Keratinocyte (primary cell): ENCODE measurements around the gene C9orf153. TPM values are rescaled to one million over a fixed set of nuclear protein-coding genes. Genes with fewer than 3 reads are reported as not detected.

Experiments used
- DNase-seq: peaks from one replicate; pipeline ENCODE4 v3.0.0-alpha.2; 2011; ENCODE audit warnings: low read depth, missing footprints, low spot score
- FAIRE-seq: peaks from 2 replicates; lab custom pipeline; 2011; peaks lifted over from hg19 to GRCh38; lab: Jason Lieb, UNC
- H2AFZ ChIP-seq: 2 replicates; pipeline ENCODE4 v1.6.0; 2012; ENCODE audit warnings: low read length, control low read depth, inconsistent platforms; ENCODE audit not compliant: control insufficient read depth
- H3K27ac ChIP-seq: 2 replicates; pipeline ENCODE4 v1.5.1; 2011; ENCODE audit warnings: low read length; ENCODE audit not compliant: control insufficient read depth, insufficient read depth
- H3K27me3 ChIP-seq: 3 replicates; pipeline ENCODE4 v1.6.0; 2011; ENCODE audit warnings: low read length; ENCODE audit not compliant: control insufficient read depth, insufficient read depth; ENCODE audit errors: extremely low read depth
- H3K36me3 ChIP-seq, 2 experiments: 2 replicates in 1 of 2; 3 replicates in 1 of 2; pipeline ENCODE4 v1.5.1; 2011; ENCODE audit warnings: low read length in 2 of 2, mild to moderate bottlenecking in 1 of 2; ENCODE audit not compliant: control insufficient read depth in 2 of 2, insufficient read depth in 2 of 2; ENCODE audit errors: extremely low read depth in 1 of 2
- H3K4me1 ChIP-seq: 3 replicates; pipeline ENCODE4 v1.5.1; 2011; ENCODE audit warnings: low read length; ENCODE audit not compliant: control insufficient read depth, insufficient read depth; ENCODE audit errors: extremely low read depth
- H3K4me2 ChIP-seq: 3 replicates; pipeline ENCODE4 v1.6.0; 2011; ENCODE audit warnings: low read depth, low read length; ENCODE audit not compliant: control insufficient read depth, insufficient read depth; ENCODE audit errors: extremely low read depth
- H3K4me3 ChIP-seq, 3 experiments: fragments of 200-600 bp in 1 of 3; sonication (generic) in 1 of 3; 2 replicates in 2 of 3; 3 replicates in 1 of 3; pipeline ENCODE4 v1.5.1; 2011 to 2016; ENCODE audit warnings: low read length in 3 of 3, mild to moderate bottlenecking in 3 of 3, control low read depth in 2 of 3, inconsistent platforms in 1 of 3, low read depth in 1 of 3, mixed read lengths in 1 of 3, mixed run types in 1 of 3, moderate library complexity in 1 of 3; ENCODE audit not compliant: control insufficient read depth in 2 of 3, insufficient read depth in 2 of 3; ENCODE audit errors: extremely low read depth in 1 of 3
- H3K79me2 ChIP-seq: 2 replicates; pipeline ENCODE4 v1.6.0; 2012; ENCODE audit warnings: low read length; ENCODE audit not compliant: control insufficient read depth, insufficient read depth
- H3K9ac ChIP-seq: 3 replicates; pipeline ENCODE4 v1.6.0; 2011; ENCODE audit warnings: low read length; ENCODE audit not compliant: control insufficient read depth, insufficient read depth; ENCODE audit errors: extremely low read depth
- H3K9me1 ChIP-seq: 3 replicates; pipeline ENCODE4 v1.6.0; 2011; ENCODE audit warnings: low read length; ENCODE audit not compliant: control insufficient read depth, insufficient read depth; ENCODE audit errors: extremely low read depth
- H3K9me3 ChIP-seq: 2 replicates; pipeline ENCODE4 v1.5.1; 2012; ENCODE audit warnings: low read depth, low read length; ENCODE audit not compliant: control insufficient read depth
- H4K20me1 ChIP-seq: 3 replicates; pipeline ENCODE4 v1.6.0; 2011; ENCODE audit warnings: low read length; ENCODE audit not compliant: control insufficient read depth, insufficient read depth; ENCODE audit errors: extremely low read depth
- CTCF ChIP-seq, 3 experiments: IDR thresholded peaks in 1 of 3; conservative IDR thresholded peaks in 1 of 3; optimal IDR thresholded peaks in 1 of 3; 2 replicates in 2 of 3; 3 replicates in 1 of 3; pipeline versions ENCODE3 to v1.5.1; 2011; ENCODE audit warnings: low read length in 3 of 3, mild to moderate bottlenecking in 3 of 3, moderate library complexity in 2 of 3, control low read depth in 1 of 3, inconsistent platforms in 1 of 3; ENCODE audit not compliant: insufficient read depth in 2 of 3; ENCODE audit errors: extremely low read depth in 1 of 3
- EZH2 ChIP-seq: IDR thresholded peaks from one replicate; pipeline ENCODE4 v1.6.1; 2012; ENCODE audit warnings: inconsistent platforms, mild to moderate bottlenecking, low read length, moderate library complexity
- dilution Hi-C: fragments of 300-500 bp; cut with MboI; formaldehyde crosslinking; loops from one replicate; pipeline ENCODE4 v1.7.0; 2020; ENCODE audit warnings: low sequenced_read_pairs; ENCODE audit not compliant: extremely low pct_ligation_motif_present
- polyA plus RNA-seq, 5 experiments: library from polyadenylated mRNA; depleted of rRNA in 3 of 5; stranded (reverse) in 3 of 5; stranded (forward) in 1 of 5; unstranded in 1 of 5; fragments of >200 nt; gene quantifications; 1 replicate in 1 of 5; 2 replicates in 3 of 5; 3 replicates in 1 of 5; pipeline versions ENCODE4 v1.2.1 to v1.2.3, GENCODE V29; 2011 to 2012; ENCODE audit warnings: missing spikeins in 2 of 5, low read depth in 1 of 5, low replicate concordance in 1 of 5

Gene C9orf153
- polyA plus RNA-seq, 1 donor (not counting 4 experiments of a cell fraction or from before 2014, with no cell fraction given), result not detected

- dilution Hi-C loops, result no loop called here
- no peaks in the 10 kb centered on the region for H3K79me2 ChIP-seq
- H3K4me1 ChIP-seq, result no peaks in the 10 kb centered on the region
- no peaks in the 10 kb centered on the region for H4K20me1 ChIP-seq
- no peaks in the 10 kb centered on the region for H3K36me3 ChIP-seq
- no peak for TF ChIP-seq EZH2
- no peaks in the 10 kb centered on the region for H3K9me1 ChIP-seq
- no peaks in the 10 kb centered on the region for H3K27me3 ChIP-seq
- H3K9ac ChIP-seq, result no peak overlapping the region
- H3K27ac ChIP-seq, result no peak overlapping the region
- no peaks in the 10 kb centered on the region for H3K9me3 ChIP-seq
- FAIRE-seq, result no peak
- no peak for DNase-seq
- no peak overlapping the region for H3K4me2 ChIP-seq
- H3K4me3 ChIP-seq, result no peak overlapping the region
- H2AFZ ChIP-seq, result no peak overlapping the region
These were observed 72.8 kb downstream of the C9orf153 start for GRCh38 chr9:86186696-86187095.

- Histone ChIP-seq H3K36me3 (no peaks in the 10 kb centered on the region), H3K9me3 (no peaks in the 10 kb centered on the region), H2AFZ (no peak overlapping the region), H4K20me1 (no peaks in the 10 kb centered on the region), H3K79me2 (no peaks in the 10 kb centered on the region), H3K27me3 (no peaks in the 10 kb centered on the region), H3K4me1 (no peaks in the 10 kb centered on the region), H3K4me3 (no peak overlapping the region), H3K4me2 (no peak overlapping the region), H3K9ac (no peak overlapping the region), H3K27ac (no peak overlapping the region), H3K9me1 (no peaks in the 10 kb centered on the region)
- dilution Hi-C loops, result no loop called here
- DNase-seq (no peak), FAIRE-seq (no peak)
- TF ChIP-seq EZH2 (no peak), CTCF (optimal IDR thresholded peaks at IDR 0.05 in 1 of 3, IDR thresholded peaks at IDR 0.05 in 1 of 3, conservative IDR thresholded peaks at IDR 0.05 in 1 of 3; ENCODE audit: extremely low read depth in 1 of 3, insufficient read depth in 2 of 3, low read length in 3 of 3) (no peak)
These were observed 73.6 kb downstream of the C9orf153 start for GRCh38 chr9:86185872-86186271.

- Histone ChIP-seq H3K9ac (no peak overlapping the region), H3K79me2 (no peaks in the 10 kb centered on the region), H3K9me1 (no peaks in the 10 kb centered on the region), H3K4me1 (no peaks in the 10 kb centered on the region), H3K27me3 (no peaks in the 10 kb centered on the region), H3K4me3 (no peak overlapping the region), H3K4me2 (no peak overlapping the region), H3K27ac (no peak overlapping the region), H2AFZ (no peak overlapping the region), H4K20me1 (no peaks in the 10 kb centered on the region), H3K36me3 (no peaks in the 10 kb centered on the region), H3K9me3 (no peaks in the 10 kb centered on the region)
- FAIRE-seq (no peak), DNase-seq (no peak)
- dilution Hi-C loops, result no loop called here
- no peak for TF ChIP-seq EZH2
- TF ChIP-seq CTCF (optimal IDR thresholded peaks at IDR 0.05 in 1 of 3, IDR thresholded peaks at IDR 0.05 in 1 of 3, conservative IDR thresholded peaks at IDR 0.05 in 1 of 3; ENCODE audit: extremely low read depth in 1 of 3, insufficient read depth in 2 of 3, low read length in 3 of 3), result no peak
These were observed 75.3 kb downstream of the C9orf153 start for GRCh38 chr9:86184138-86184524.
